Measurements from ENCODE around the gene ZNF112.
"Not testable (repeated sequence)": the region's sequence is repeated elsewhere in the genome, so short reads cannot be mapped to it uniquely, and the experiment has no call there.

ZNF112 gene

DNA sequence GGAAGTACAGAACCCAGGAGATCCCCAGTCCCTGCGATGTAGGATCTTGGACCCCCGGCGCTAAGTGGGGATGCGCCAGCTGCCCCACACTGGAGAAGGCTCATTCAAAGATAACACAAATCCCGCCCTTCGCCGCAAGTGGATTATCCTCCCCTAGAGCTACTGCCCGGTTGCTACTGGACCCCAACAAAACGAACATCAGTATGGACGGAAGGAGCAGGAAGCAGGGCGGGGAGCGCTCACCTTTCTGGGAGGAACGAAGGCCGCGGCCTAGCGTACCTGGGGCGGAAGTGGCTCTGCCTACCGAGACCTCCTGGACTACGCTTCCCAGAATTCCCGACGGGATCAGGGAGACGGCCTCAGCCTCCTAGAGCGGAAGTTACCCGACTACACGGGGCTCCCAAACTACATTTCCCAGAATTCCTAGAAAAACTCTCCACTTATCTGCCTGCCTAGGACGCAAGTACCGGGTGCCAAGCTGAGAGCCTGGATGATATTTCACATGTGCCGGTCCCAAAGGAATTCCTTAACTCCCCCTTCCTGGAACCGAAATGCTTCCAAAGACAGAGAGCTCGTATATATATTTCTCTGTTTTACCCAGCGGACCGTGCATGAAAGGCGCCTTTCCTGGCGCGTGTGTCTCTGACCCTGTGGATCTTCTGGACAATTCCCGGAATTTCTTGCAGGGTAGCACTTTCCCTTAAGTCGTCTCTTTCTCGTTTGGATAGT lies at the start of gene ZNF112:
TSS of gene ZNF112 (minus strand) at position 298 of the 729 bp plus-strand sequence. CDS start 16,141 bp downstream, outside the sequence.
- peak; percentile 93 for DNase-seq

DNA sequence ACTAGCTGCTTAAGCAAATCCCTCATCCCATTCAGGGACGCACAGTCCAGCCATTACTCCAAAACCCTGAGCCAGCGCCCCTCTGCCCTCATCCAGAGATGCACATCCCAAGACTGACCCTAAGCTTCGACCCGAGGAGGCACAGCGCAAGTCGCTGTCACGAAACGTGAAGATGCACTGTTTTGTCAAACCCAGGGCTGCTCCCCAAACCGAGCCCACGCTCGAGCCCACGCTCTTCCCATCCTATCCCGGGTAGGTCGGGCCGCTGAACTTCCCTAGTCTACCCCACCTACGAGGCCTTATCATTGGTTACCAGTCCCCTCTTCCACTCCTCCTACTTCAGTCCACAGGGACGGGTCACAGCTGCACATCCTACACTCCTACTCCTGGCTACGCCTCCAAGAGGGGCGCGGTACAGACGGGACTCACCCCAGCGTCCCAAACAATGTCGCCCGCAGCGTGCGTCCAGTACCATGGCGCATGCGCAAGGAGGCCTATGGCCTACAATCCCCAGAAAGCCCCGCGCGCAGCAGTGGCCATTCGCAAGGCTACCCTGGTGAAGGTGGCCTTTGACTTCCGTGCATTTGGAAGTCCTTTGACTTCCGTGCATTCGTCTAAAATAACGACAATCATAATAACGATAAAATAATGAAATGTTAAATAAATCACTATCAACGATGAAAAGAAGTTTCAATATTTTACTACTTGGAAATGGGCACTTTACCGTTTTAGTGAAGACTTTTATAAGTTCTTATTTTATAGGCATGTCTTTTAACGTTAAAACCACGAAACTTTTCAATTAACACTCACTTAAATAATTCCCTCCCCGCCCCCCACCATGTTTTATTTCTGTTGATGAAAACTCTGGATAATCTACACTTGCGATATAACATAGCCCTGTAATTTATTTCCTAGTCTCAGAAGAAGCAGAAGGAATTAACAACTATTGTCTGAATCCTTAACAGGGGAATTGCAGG lies 44.9 kb upstream of the ZNF112 start, which contains the start of gene ZNF285:
TSS of gene ZNF285 (minus strand) at position 470 of the 977 bp plus-strand sequence. CDS start 4,395 bp downstream, outside the sequence.
- no peak for DNase-seq

DNA sequence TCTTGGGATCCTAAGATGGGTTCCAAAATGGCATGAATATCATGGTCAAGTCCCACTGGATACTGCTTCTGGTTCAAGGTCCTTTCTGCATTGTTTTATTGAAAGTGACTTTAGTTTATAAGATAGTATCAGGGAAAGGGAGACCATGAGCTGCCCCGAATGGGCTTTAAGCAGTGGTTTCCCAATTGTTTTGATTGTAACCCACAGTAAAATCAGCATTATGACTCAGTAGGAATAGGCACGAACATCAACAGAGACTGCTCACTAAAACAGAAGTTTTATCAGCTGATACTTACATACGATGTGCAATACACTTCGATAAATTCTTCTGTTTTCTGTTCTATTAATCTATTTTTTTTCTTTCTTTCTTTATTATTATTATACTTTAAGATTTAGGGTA lies 32.8 kb upstream of the ZNF112 start:
- not testable (repeated sequence) for DNase-seq

DNA sequence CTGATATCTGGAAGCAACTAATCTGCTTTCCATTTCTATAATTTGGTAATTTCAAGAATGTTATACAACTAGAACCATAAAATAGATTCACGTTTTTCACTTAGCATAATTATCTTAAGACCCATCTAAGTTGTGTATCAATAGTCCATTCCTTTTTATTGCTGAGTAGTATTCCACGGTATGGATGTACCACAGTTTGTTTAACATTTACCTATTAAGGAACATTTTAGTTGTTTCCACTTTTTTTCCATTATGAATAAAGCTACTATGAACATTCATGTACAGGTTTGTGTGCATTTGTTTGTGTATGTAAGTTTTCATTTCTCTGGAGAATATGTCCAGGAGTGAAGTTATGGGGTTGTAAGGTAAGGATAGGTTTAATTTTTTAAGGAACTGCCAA lies 18.3 kb upstream of the ZNF112 start:
- DNase-seq = no peak

GRCh38 chr19:44371815-44372480 lies 15.5 kb upstream of the ZNF112 start:
- DNase-seq = no peak

- no peak for DNase-seq
Measured at GRCh38 chr19:44367024-44367423, 10.5 kb upstream of the ZNF112 start.

GRCh38 chr19:44346556-44346955 lies 9.9 kb downstream of the ZNF112 start:
- DNase-seq = no peak

GRCh38 chr19:44345959-44346358 lies 10.5 kb downstream of the ZNF112 start:
- DNase-seq = no peak

DNA sequence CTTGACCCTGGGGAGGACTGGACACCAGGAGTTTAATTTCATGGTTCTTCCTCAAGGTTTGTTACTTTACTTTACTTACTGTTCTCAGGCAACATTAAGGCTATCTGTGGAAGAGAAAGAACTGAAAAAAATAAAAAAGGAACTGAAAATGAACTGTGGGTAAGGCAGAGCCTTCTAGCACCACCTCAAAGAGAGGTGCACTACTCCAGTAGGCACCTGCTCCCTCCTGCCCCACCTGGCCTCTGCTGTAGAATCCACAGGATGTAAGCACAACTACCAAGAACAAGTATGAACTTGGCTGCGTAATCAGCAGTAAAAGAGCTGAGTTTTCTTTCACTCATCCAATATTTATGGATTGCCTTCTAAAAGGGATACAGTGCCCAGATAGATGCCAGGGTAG lies 12.2 kb downstream of the ZNF112 start:
- no peak for DNase-seq

DNA sequence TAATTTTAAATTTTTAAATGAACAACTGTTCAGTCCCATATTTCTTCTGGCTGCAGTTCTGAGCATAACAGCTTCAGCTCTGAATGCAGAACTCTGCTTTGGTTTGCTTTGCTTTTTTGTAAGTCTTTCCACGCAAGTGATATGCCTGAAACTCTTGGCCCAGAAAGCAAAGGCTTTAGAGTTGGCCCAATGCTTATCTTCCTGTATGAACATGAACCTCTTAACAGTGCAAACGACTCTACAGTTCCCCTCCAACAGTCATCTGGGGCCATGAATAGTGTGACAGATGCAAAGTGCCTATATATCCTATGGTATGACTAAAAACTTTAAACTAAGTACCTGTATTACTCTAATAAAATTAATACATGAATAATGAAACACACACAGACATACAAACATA lies 14.7 kb downstream of the ZNF112 start:
- no peak for DNase-seq

- not testable (repeated sequence) for DNase-seq
Measured at GRCh38 chr19:44334639-44335038, 21.8 kb downstream of the ZNF112 start.

- no peak for DNase-seq
Measured at GRCh38 chr19:44332145-44332544, 24.3 kb downstream of the ZNF112 start.

- DNase-seq = no peak
Measured at GRCh38 chr19:44315883-44316282, 40.6 kb downstream of the ZNF112 start.

DNA sequence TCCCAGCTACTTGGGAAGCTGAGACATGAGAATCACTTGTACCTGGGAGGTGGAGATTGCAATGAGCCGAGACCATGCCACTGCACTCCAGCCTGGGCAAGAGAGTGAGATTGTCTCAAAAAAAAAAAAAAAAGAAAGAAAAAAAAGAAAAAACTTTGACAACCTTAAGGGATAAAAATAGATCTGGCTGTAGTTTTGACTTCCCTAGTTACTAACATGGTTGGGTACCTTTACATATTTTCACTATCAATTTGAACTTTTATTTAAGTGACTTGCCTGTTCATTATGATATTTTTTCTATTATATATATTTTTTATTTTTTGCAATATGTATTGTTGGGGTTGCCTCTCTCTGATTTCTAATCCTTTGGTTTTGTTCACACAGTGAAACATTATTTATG lies 43.2 kb downstream of the ZNF112 start:
- DNase-seq = no peak

GRCh38 chr19:44308011-44308410 lies 48.5 kb downstream of the ZNF112 start:
- no peak for DNase-seq

DNA sequence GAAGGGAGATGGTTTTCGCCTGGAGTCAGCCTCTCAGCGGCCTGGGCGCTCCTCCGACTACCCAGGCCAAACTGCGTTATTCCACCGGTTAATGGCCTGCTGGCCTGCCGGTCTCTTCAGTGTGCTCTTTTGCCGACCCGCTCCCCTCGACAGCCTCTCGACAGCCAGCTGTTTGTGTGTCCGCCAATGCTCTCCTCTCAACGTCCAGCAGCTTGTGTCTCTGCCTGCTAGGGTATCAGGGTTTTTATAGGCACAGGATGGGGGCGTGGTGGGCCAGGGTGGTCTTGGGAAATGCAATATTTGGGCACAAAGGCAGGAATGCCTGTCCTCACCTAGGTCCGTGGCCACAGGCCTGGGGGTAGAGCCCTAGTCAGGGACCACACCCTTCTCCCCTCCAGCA lies 50.2 kb downstream of the ZNF112 start:
- DNase-seq = no peak

GRCh38 chr19:44305457-44305856 lies 51.0 kb downstream of the ZNF112 start:
- DNase-seq = no peak

DNA sequence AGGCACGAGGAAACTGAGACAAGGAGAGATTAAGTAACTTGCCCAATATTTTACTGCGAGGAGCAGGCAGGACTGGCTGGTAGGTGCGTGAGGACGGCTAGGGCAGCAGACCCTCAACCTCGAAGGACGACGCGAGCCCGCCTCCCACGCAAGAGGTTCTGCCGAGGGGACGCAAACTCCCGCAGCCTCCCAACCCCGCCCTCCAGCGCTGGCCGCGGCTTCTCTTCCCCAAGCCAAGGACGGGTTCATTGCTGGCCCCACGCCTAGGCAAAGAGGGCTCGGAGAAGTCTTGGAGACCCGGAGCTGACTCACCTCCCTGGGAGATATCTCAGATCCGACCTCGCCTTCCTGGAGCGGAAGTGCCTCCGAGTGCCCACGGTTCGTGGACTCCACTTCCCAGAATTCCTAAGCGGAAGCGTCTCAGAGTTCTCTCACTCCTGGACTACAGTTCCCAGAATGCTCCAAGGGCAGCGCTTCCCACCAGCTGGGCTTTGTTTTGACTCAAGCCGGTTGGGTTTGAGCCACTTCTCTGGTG lies 51.8 kb downstream of the ZNF112 start, which contains the start of gene ZNF235:
TSS of gene ZNF235 (minus strand) at position 367 of the 535 bp plus-strand sequence. CDS start 1,621 bp downstream, outside the sequence.
- DNase-seq = peak; percentile 94

DNA sequence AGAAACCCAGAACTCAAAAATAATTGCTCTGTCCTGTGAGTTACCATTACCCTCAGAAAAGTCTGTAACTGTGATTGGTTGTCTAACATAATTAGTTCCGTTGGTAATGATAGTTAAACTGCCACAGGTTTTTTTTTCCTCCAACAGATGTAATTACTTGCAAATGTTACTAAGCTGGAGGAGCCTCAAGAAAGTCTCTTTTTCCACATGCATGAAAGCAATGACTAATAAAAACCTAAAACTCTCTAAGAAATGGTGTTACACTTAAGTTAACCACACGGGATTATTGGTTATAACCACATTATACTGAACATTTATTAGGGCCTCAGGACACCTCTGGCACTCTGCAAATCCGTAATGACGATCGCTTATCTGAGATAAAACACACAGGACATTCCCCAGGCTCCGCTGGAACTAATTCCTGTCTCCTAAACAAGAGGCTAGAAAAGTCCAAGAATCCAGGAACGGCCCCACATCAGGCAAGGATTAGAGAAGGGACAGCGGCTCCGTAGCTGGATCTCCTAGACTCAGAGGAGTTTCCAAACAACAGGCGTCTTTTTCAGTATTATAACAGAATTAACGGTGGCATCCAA lies 52.4 kb downstream of the ZNF112 start:
- peak; percentile 21 for DNase-seq

GRCh38 chr19:44303320-44303719 lies 53.2 kb downstream of the ZNF112 start:
- DNase-seq = no peak

GRCh38 chr19:44284968-44285367 lies 71.5 kb downstream of the ZNF112 start:
- no peak for DNase-seq

DNA sequence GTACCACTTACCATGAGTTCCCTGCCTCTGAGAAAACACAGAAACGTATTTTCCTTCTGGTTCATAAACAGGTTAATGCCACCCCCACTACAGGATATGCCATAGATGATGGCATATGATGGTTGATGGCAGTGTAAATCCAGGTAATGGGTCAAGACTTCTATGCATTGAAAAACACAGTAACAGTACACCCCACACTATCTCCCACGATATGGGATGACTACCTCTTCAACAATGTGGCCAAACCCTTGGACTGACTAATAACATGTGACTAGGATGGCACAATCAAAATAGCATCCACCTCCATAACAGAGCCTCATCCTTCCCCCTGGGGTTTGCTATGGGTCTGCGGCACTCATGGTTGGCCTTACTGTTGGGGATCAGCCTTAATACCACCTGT lies 73.6 kb downstream of the ZNF112 start:
- DNase-seq = no peak
